ENCODE measurements around the gene KCNK4.
A peak's percentile ranks its signal among the peaks of the same experiment; 100 is the strongest.

Gene KCNK4

DNA sequence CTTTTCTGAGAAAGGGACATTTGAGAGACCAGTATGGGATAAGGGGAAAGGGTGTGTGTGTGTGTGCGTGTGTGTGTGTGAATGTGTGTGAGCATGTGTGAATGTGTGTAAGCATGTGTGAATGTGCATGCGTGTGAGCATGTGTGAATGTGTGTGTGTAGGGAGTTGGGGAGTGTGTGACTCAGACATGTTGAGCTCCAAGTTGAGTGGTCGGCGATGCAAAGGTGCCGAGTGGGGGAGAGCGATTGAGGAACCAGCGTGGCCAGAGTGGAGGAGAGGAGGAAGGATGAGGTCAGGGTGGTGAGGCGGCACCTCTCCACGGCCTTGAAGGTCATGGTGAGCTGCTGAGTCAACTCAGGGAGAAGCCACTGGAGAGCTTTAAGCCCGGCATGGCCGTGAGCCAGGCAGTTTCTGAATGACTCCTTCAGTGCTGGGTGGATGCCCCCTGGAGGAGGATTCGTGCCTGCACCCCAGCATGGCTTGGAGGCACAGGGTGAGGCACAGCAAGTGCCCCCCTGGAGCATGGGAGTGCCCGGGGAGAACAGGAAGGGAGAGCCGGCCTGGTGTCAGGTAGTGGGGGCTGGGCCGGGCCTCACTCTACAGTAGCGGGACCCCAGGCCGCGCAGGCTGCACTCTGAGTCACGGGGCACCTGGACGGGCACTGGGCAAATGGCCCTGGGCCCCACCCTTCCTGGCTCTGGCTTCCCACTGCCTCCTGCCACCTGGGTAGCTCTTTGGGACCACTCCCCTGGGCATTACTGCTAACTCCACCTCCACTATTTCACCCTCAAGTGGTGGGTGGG lies 40.7 kb downstream of the KCNK4 start:
- DNase-seq, result peak; percentile 82

DNA sequence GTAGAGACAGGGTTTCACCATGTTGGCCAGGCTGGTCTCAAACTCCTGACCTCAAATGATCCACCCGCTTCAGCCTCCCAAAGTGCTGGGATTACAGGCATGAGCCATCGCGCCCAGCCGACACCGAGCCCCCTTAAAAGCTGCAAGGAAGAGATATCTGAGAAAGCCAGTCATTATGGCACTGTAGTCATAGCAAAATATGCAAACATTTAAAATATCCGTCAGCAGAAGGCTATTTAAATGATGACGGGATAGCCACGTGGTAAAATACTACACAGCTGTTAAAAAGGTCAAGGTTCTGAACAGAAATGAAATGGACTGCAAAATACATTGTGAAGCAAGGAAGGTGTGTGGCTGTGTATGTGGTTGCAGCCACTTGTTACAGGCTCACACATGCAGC lies 42.5 kb downstream of the KCNK4 start:
- no peak for DNase-seq

DNA sequence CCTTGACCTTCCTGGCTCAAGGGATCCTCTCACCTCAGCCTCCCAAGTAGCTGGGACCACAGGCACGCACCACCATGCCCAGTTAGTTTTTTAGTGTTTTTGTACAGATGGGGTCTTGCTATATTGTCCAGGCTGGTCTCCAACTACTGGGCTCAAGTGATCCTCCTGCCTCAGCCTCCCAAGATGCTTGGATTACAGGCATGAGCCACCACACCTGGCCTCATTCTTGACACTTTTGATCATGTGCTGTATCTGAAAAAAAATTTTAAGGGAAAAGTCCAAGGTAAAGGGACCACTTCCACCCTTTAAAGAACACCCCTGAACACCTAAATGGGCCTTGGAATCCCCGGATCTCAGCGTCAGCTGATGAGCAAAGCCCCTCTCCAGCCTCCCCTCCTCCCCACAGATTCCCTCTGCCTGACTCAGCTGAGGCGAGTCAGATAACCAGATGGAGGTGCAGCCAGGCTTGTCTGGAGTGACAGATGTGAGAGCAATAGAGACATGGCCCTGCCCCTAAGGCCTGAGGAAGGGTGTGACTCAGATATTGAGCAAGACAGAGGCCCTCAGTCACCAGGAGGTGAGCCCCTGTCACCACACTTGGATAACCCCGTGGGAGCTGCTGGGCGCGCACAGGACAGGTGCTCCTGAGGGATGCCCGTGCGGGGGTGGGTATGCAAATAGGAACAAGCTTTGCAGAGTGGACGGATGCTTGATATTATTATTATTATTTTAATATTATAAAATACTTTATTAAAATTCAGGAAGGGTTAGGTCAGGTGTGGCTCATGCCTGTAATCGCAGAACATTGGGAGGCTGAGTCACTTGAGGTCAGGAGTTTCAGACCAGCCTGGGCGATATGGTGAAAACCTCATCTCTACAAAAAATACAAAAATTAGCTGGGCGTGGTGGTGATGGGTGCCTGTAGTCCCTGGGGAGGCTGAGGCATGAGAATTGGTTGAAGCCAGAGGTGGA lies 43.9 kb downstream of the KCNK4 start:
- DNase-seq, result no peak

DNA sequence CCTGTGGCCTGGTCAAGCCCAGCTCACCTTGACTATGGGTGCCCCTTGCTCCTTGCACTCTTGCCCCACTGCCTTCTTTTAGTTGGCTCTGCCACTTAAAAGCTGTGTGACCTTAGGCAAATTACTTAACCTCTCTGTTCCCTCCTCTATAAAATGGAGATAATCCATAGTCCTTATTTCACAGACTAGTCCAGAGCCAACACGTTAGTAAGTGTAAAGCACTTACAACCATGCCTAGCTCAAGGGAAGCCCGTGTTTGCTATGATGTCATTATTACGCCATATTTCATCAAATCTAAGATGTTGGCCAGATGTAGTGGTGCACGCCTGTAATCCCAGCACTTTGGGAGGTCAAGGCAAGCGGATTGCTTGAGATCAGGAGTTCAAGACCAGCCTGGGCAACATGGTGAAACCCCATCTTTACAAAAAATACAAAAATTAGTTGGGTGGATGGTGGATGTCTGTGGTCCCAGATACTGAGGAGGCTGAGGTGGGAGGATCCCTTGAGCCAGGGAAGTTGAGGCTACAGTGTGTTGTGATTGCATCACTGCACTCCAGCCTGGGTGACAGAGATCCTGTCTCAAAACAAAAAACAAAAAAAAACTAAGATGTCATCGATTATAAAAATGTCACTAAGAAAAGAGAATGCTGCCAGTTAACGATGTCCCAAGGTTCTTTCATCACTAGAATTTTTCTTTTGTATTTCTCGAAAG lies 46.6 kb downstream of the KCNK4 start:
- no peak for DNase-seq

DNA sequence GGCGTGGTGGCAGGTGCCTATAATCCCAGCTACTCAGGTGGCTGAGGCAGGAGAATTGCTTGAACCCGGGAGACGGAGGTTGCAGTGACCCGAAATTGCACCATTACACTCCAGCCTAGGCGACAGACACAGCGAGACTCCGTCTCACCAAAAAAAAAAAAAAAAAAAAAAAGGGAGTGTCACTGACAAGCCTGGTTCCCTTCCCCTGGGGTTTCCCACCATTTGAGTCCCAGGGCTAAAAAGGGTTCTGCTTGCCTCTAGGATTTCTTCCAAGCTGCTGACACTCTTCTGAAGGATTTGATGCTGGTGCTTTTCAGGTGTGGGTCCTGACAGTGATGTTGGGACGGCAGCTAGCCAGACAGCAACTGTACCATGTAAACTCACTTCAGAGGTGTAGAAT lies 47.6 kb downstream of the KCNK4 start:
- DNase-seq, result no peak

DNA sequence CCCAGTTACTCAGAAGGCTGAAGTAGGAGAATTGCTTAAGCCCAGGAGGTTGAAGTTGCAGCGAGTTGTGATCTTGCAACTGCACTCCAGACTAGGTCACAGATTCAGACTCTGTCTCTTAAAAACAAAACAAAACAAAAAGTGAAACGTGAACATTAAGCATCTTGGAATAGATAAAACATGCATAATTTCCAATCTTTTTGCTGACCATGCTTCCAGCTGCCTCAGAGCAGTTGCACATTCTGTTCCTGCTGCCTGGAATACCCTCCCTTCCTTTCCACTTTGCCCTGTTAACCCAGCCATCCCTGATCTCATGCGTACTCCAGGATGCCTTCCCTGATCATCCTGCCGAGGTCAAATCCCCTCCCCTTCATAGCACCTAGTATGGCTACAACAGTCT lies 48.2 kb downstream of the KCNK4 start:
- DNase-seq, result no peak

DNA sequence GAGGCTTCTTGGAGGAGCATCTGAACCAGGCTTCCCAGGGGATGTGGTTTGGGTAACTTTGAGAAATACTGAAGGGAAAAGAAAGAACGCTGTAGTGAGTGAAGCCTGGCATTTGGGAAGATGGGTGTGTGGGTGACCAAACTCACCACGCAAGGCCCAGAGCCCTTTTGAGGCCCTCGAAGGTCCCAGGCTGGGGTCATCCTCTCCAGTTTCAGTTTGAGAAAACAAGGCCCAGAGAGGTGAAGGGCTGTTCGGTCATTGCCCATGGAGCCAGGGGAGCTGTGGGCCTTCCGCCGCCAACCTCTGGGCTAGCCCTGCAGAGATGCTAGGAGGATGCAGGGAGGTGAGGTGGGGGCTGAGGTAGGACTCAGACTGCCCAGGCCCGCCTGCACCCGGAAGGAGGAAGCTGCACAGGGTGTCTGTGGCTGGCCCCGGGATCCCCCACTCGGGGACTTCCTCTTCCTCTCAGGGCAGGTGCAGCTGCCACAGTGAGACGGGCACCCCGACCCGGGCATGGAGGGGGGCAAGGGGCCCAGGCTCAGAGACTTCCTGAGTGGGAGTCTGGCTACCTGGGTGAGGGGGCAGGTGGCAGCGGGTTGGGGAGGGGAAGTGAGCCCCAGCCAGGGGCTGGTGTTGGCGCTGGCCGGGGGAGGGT lies 48.8 kb downstream of the KCNK4 start, which contains the start of gene CCDC88B:
CCDC88B (plus strand) TSS at position 451 of the 655 bp plus-strand sequence; CDS start at position 514, 63 bp downstream.
- DNase-seq, result peak; percentile 87

DNA sequence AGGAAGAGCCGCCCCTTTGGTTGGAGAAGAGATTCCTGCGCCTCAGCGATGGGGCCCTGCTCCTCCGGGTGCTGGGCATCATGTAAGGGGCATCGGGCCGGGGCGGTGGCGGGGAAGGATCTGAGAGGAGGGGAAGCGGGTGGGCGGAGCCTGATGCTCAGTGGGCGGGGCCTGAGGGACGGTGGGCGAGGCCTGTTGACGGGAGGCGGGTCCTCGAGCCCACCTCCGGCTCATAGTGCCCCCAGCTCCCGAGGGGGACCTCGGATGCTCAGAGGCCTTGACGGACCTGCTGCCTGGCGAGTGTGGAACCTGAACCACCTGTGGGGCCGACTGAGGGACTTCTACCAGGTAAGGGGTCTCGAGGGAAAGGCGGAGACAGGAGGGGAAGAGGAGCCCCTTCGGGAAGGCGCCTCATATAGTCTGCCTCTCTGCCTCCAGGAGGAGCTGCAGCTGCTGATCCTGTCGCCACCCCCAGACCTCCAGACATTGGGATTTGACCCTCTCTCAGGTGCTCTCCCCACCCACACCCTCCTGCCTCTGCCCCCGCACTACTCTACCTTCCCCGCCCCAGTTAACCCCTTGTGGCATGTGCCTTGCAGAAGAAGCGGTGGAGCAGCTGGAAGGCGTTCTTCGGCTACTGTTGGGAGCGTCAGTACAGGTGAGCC lies 49.7 kb downstream of the KCNK4 start:
- peak; percentile 54 for DNase-seq

DNA sequence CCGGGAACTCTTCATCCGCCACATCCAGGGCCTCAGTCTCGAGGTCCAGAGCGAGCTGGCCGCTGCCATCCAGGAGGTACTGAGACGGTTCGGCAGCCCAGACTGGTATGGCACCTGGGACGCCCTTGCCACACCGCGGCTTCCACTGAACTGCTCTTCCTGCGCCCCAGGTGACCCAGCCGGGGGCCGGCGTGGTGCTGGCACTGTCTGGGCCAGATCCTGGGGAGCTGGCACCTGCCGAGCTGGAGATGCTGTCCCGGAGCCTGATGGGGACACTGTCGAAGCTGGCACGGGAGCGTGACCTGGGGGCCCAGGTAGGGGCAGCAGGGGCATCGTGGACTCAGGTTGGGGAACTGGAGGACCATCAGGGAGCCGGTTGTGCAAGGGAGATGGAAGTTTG lies 50.3 kb downstream of the KCNK4 start:
- DNase-seq, result no peak

DNA sequence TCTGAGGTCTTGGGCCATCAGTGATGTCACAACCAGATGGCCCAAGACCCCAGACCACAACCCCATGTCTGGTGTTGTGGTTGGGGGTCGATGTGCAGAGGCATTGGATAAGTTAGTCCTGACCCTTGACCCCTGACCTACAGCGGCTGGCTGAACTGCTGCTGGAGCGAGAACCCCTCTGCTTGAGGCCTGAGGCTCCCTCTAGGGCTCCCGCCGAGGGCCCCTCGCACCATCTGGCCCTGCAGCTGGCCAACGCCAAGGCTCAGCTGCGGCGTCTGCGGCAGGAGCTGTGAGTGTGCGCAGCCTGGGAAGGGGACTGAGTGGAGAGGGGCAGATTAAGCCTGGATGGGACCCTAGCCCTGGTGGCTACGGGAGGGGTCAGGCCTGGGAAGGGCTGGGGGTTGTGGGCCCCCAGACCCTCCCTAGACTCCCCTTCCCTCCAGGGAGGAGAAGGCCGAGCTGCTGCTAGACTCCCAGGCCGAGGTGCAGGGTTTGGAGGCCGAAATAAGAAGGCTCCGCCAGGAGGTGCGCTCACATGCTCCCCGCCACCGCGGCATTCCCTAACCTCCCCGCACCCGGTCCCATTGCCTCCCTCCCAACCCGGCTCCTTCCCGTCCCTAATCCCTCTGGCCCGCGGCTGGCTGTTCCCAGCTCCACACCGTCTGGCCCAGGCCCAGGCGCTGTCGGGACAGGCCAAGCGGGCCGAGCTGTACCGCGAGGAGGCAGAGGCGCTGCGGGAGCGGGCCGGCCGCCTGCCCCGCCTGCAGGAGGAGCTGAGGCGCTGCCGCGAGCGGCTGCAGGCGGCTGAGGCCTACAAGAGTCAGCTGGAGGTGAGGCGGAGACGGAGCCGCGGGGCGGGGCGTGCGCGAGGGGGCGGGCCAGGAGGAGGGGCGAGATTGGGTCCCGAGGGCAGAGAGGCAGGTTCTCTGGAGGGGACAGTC lies 51.0 kb downstream of the KCNK4 start:
- DNase-seq, result peak; percentile 85

DNA sequence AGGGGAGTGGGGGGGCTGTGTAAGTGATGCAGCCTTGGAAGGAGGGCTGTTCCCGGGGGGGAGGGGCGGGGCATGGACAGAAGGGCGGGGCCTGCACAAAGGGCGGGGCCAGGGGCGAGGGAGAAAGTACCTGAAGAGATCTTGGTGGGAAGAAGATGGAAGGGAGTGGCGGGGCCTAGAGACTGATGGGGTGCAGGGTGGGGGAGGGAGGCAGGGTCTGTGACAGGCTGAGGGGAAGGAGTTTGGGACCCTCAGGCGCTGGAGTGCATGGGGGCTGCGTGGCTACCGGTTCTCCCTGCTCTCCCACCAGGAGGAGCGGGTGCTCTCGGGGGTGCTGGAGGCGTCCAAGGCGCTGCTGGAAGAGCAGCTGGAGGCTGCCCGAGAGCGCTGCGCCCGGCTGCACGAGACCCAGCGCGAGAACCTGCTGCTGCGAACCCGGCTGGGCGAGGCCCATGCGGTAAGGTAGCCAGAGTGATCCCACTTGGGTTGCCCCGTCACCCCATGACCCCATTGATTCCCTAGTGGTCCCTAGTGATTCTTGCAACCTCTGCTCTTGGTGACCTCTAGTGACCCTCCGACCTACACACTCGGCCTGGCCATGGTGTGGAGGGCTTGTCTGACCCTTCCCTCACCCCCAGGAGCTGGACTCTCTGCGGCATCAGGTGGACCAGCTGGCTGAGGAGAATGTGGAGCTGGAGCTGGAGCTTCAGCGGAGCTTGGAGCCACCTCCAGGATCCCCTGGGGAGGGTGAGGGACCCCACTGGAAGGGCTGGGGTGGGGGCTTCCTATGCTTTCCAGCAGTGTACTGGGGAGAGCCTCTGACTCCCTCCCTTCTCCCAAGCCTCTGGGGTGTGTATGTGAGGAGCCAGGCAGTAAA lies 52.0 kb downstream of the KCNK4 start:
- no peak for DNase-seq

DNA sequence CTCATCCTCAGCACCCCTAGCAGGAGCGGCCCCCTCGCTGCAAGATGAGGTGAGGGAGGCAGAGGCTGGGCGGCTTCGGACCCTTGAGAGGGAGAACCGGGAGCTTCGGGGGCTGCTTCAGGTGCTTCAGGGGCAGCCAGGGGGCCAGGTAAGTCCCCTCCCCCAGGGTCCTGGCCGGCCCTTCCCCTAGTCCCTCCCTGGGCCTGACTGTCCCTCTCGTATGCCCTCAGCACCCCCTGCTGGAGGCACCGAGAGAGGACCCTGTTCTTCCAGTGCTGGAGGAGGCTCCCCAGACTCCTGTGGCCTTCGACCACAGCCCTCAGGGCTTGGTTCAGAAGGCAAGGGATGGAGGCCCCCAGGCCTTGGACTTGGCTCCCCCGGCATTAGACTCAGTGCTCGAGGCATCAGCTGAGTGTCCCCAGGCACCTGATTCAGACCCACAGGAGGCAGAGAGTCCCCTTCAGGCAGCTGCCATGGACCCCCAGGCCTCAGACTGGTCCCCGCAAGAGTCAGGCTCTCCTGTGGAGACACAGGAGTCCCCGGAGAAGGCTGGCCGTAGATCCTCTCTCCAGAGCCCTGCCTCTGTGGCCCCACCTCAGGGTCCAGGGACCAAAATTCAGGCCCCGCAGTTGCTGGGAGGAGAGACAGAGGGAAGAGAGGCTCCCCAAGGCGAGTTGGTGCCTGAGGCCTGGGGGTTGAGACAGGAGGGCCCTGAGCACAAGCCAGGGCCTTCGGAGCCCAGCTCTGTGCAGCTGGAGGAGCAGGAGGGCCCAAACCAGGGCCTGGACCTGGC lies 52.9 kb downstream of the KCNK4 start:
- DNase-seq, result no peak

DNA sequence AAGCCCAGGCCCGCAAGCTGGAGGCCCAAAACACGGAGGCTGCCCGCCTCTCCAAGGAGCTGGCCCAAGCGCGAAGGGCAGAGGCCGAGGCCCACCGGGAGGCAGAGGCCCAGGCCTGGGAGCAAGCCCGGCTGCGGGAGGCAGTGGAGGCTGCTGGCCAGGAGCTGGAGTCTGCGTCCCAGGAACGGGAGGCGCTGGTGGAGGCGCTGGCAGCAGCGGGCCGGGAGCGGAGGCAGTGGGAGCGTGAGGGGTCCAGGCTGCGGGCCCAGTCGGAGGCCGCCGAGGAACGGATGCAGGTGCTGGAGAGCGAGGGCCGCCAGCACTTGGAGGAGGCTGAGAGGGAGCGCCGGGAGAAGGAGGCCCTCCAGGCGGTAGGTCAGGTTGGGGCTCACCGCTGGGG lies 53.7 kb downstream of the KCNK4 start:
- no peak for DNase-seq

DNA sequence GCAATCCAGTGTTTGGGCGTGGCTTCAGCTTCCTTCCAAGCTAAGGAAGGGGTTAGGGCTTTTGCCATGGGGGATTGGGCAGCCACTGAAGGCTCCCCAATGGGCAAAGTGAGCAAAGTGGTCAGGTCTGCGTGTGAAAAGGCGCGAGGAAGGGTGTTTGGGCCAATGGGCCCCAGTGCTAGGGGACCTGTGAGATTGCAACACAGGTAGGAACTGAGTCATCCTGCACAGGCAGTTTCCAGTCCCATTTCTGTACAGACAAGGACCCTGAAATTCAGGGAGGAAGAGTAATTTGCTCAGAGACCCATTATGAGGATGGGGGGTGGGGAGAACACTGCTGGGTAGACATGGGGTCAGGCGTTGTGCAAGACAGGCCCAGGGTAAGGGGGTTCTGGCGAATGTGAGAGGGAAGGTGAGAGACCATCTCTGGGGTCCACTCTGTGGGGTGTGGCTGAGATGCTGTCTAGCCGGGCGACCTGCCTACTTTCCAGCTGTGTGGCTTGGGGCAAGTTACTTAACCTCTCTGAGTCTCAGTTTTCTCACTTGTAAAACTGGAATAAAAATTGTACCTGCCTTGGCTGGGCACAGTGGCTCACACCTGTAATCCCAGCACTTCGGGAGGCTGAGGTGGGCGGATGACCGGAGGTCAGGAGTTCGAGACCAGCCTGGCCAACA lies 56.2 kb downstream of the KCNK4 start:
- DNase-seq, result no peak

DNA sequence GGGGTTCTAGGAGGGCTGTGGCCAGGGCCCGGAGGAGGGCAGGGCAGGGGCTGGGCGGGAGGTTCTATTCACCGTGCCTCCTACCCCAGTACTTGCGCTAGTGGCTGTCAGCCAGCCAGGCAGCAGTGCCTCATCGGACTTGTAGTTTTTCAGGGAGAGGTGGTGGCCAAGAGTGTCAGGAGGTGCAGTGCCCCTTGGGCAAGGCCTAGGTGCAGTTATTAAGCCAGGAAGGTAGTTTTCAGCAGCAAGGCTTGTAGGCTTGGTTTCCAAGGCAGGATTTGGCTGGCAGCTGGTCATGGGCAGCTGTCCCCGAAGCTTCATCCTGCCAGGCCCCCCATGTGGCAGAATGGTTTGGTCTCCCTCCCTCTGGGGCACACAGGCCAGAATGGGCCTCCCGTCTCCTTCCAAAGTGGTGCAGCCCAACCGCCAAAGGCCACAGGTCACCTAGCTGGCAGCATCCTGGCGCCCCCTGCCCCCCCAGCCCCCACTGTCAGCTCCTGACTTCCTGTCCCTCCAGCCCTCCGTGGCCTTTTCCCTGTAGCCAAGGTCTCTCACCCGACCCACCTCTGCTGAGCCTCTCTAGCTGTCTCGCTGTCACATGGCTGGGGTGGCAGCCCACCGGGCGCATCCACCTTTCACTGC lies 57.4 kb downstream of the KCNK4 start:
- DNase-seq, result no peak

DNA sequence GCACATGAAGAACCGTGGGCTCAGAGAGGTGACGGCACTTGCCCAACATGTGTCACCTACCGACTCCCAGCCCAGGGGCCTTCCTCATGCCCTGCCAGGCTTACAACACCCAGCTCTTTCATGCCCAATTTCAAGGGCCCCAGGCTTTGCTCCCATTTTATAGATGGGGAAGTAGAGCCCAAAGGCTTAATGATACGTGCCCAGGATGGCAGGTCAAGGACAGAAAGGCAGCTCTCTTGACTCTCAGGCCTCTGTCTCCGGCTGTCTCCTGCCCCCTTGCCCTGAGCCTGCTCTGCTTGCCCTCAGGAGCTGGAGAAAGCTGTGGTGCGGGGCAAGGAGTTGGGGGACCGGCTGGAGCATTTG lies 57.9 kb downstream of the KCNK4 start:
- no peak for DNase-seq

DNA sequence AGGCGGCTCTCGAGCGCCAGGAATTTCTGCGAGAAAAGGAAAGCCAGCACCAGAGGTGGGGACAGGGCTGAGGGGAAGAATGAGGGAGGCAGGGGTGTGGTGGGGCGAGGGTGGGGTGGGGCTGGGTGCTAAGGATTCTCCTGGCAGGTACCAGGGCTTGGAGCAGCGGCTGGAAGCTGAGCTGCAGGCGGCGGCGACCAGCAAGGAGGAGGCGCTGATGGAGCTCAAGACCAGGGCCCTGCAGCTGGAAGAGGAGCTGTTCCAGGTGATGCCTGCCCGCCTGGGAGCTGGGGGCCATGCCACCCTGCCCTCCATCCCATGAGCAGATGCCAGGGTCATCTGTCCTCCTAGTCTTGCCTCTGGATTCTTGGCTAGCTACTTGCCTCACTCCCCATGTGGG lies 58.3 kb downstream of the KCNK4 start:
- no peak for DNase-seq

Data from CD4-positive, alpha-beta T cell treated with Interleukin-4 for 4 hours (primary cell).